GM12878 (cell line): ENCODE results near the gene NFKBIE. TPM values are rescaled to one million over a fixed set of nuclear protein-coding genes. Genes with fewer than 3 reads are reported as not detected.

Experiments used
- ATAC-seq: fragments of 200-7000 bp; cut with Tn5 transposase; 3 replicates; pipeline ENCODE4 v1.9.1; 2020; ENCODE audit warnings: mild to moderate bottlenecking, moderate library complexity
- BruUV-seq: library from RNA; stranded (reverse); fragments of 400-500 nt; replicated peaks from 2 replicates; lab custom pipeline; 2021; lab: Mats Ljungman, UMichigan
- CTCF ChIA-PET: fragments of 300-600 bp; sonication (Branson Sonifier 250); formaldehyde crosslinking; extraction: SDS; loops from one replicate; lab custom pipeline; 2021; ENCODE audit warnings: inconsistent platforms; lab: Yijun Ruan, JAX
- POLR2A ChIA-PET: fragments of 350-600 bp; formaldehyde crosslinking; extraction: SDS; loops from one replicate; lab custom pipeline; 2021; ENCODE audit warnings: inconsistent platforms; lab: Charles Lee
- RAD21 ChIA-PET: fragments of 300-600 bp; sonication (Branson Sonifier 250); formaldehyde crosslinking; loops from one replicate; lab custom pipeline; 2023; ENCODE audit warnings: antibody characterized with exemption; ENCODE audit not compliant: unreplicated experiment; lab: Charles Lee
- SMC1A ChIA-PET: fragments of 300-600 bp; sonication (Branson Sonifier 250); formaldehyde crosslinking; loops from one replicate; lab custom pipeline; 2023; ENCODE audit not compliant: unreplicated experiment, uncharacterized antibody; lab: Charles Lee
- DNase-seq: peaks from one replicate; pipeline ENCODE4 v3.0.0-alpha.2; 2011; ENCODE audit warnings: low read depth, low spot score
- FAIRE-seq: peaks from 3 replicates; lab custom pipeline; 2011; peaks lifted over from hg19 to GRCh38; lab: Jason Lieb, UNC
- H2AFZ ChIP-seq: 2 replicates; pipeline ENCODE4 v1.6.0; 2011; ENCODE audit warnings: low read depth, low read length, control low read depth; ENCODE audit not compliant: control insufficient read depth
- H3K27ac ChIP-seq: 2 replicates; pipeline ENCODE4 v1.5.1; 2011; ENCODE audit warnings: control low read depth; ENCODE audit not compliant: control insufficient read depth, insufficient read depth
- H3K27me3 ChIP-seq, 2 experiments: replicated peaks in 1 of 2; 2 replicates each; pipeline versions ENCODE4 v1.6.0 to v1.6.1; 2011; ENCODE audit warnings: low read length in 1 of 2; ENCODE audit not compliant: control insufficient read depth in 2 of 2, insufficient read depth in 2 of 2
- H3K36me3 ChIP-seq, 2 experiments: 2 replicates each; pipeline ENCODE4 v1.5.1; 2011; ENCODE audit warnings: low read length in 1 of 2; ENCODE audit not compliant: control insufficient read depth in 2 of 2, insufficient read depth in 2 of 2
- H3K4me1 ChIP-seq: 2 replicates; pipeline ENCODE4 v1.6.1; 2011; ENCODE audit warnings: mild to moderate bottlenecking, low read length, moderate library complexity, mixed read lengths; ENCODE audit not compliant: control insufficient read depth, insufficient read depth
- H3K4me2 ChIP-seq: 2 replicates; pipeline ENCODE4 v1.6.0; 2011; ENCODE audit warnings: control low read depth; ENCODE audit not compliant: control insufficient read depth, insufficient read depth
- H3K4me3 ChIP-seq: fragments of 200-600 bp; sonication (generic); 2 replicates; pipeline ENCODE4 v1.5.1; 2016
- H3K79me2 ChIP-seq: 2 replicates; pipeline ENCODE4 v1.6.0; 2011; ENCODE audit warnings: low read length; ENCODE audit not compliant: control insufficient read depth, insufficient read depth
- H3K9ac ChIP-seq: 2 replicates; pipeline ENCODE4 v1.8.0; 2011; ENCODE audit warnings: low read length, control low read depth, mixed read lengths; ENCODE audit not compliant: control insufficient read depth, insufficient read depth
- H3K9me3 ChIP-seq: replicated peaks from 3 replicates; pipeline ENCODE4 v1.5.1; 2011; ENCODE audit warnings: mild to moderate bottlenecking, low read length; ENCODE audit not compliant: control insufficient read depth, insufficient read depth
- H4K20me1 ChIP-seq: 2 replicates; pipeline ENCODE4 v1.6.0; 2011; ENCODE audit not compliant: control insufficient read depth, insufficient read depth
- BHLHE40 ChIP-seq, 2 experiments: fragments of 450-650 bp in 1 of 2; IDR thresholded peaks; 2 replicates each; pipeline ENCODE4 v1.6.1; 2011 to 2017; ENCODE audit warnings: low read depth in 2 of 2, borderline replicate concordance in 1 of 2, improper control_type of control experiment in 1 of 2, low read length in 1 of 2, mild to moderate bottlenecking in 1 of 2
- CBX3 ChIP-seq: fragments of 200-600 bp; sonication (generic); IDR thresholded peaks from 2 replicates; pipeline ENCODE4 v1.6.1; 2016; ENCODE audit warnings: low read depth, borderline replicate concordance
- MEF2A ChIP-seq: IDR thresholded peaks from 2 replicates; pipeline ENCODE4 v1.6.1; 2011; ENCODE audit warnings: low read depth, mild to moderate bottlenecking, low read length, moderate library complexity; ENCODE audit not compliant: insufficient read depth
- PAX5 ChIP-seq: IDR thresholded peaks from 2 replicates; pipeline ENCODE4 v1.6.1; 2011; ENCODE audit warnings: low read depth, low read length, borderline replicate concordance
- SP1 ChIP-seq: IDR thresholded peaks from one replicate; pipeline ENCODE4 v1.6.1; 2011; ENCODE audit warnings: low read depth, low read length
- SUPT20H ChIP-seq: IDR thresholded peaks from 2 replicates; pipeline ENCODE4 v1.6.1; 2011; ENCODE audit warnings: low read depth, mild to moderate bottlenecking, low read length, moderate library complexity, borderline replicate concordance; ENCODE audit not compliant: control insufficient read depth
- WGBS: methylation state at CpG from one replicate; pipeline ENCODE4 v1.1.6; 2016; ENCODE audit warnings: low lambda C conversion rate; ENCODE audit not compliant: insufficient replicate concordance, insufficient coverage; ENCODE audit errors: missing lambda C conversion rate; 5-methylcytosine and 5-hydroxymethylcytosine counted together
- in situ Hi-C: fragments of 300-500 bp; cut with MboI; formaldehyde crosslinking; loops from 9 replicates; pipeline ENCODE4 v1.14.3; 2018; ENCODE audit warnings: mixed read lengths
- intact Hi-C: fragments of 100-400 bp; cut with micrococcal nuclease; formaldehyde crosslinking; loops from one replicate; pipeline ENCODE4 v1.14.2; 2022; ENCODE audit not compliant: unreplicated experiment
- polyA plus RNA-seq, 11 experiments: library from polyadenylated mRNA; depleted of rRNA in 4 of 11; unstranded in 6 of 11; stranded (reverse) in 5 of 11; fragments of >200 nt; fragmentation: Nextera tagmentation in 4 of 11; fragmentation: Illumina TruSeq in 1 of 11; extraction: Ambion mirVana in 4 of 11; extraction: Trizol in 1 of 11; gene quantifications; 1 replicate in 1 of 11; 2 replicates in 10 of 11; pipeline versions ENCODE4 v1.2.1 to v1.2.3, GENCODE V29; 2011 to 2016; ENCODE audit warnings: inconsistent platforms in 2 of 11, missing spikeins in 2 of 11, low read depth in 1 of 11
- total RNA-seq, 4 experiments: library from RNA; depleted of rRNA in 3 of 4; stranded (reverse); fragments of >200 nt in 3 of 4; fragmentation: Illumina TruSeq in 1 of 4; extraction: Trizol in 1 of 4; gene quantifications; 2 replicates each; pipeline versions ENCODE4 v1.2.1 to v1.2.3, GENCODE V29; 2013 to 2021
- TF ChIP-seq, protein P1 (sequence below): fragments of 150-350 bp; IDR thresholded peaks from 2 replicates; pipeline ENCODE4 v1.6.1; 2014; ENCODE audit warnings: mild to moderate bottlenecking, low read depth, low read length
- TF ChIP-seq, protein P2 (sequence below): fragments of 450-650 bp; IDR thresholded peaks from 2 replicates; pipeline ENCODE4 v1.6.1; 2017; ENCODE audit warnings: antibody characterized with exemption, mild to moderate bottlenecking, moderate library complexity
- TF ChIP-seq, protein P3 (sequence below): fragments of 450-650 bp; formaldehyde crosslinking; IDR thresholded peaks from 2 replicates; pipeline ENCODE4 v1.4.0; 2022; ENCODE audit warnings: mild to moderate bottlenecking, moderate library complexity
- TF ChIP-seq, protein P4 (sequence below): fragments of 450-650 bp; formaldehyde crosslinking; IDR thresholded peaks from 2 replicates; pipeline ENCODE4 v1.4.0; 2020; ENCODE audit warnings: mild to moderate bottlenecking, moderate library complexity

The NFKBIE gene
- total and polyA plus RNA-seq, 10 of the 15 experiments (the other 5 are each of a cell fraction or from before 2014, with no cell fraction given), result 10.4 to 106 (median 38.8) TPM

DNA sequence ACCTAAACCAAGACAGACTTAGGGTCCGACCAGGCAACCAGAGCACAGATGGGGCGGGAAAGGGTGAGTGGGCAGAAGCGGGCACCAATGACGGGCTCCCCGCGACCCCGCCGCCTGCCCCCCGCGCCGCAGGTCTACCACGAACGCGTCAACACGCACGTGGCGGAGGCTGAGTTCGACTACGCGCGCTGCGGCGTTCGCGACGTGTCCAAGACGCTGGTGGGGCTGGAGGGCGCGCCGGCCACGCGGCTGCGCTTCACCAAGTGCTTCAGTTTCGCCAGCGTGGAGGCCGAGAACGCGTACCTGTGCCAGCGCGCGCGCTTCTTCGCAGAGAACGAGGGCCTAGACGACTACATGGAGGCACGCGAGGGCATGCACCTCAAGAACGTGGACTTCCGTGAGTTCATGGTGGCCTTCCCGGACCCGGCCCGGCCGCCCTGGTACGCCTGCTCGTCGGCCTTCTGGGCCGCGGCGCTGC lies 10.0 kb upstream of the NFKBIE start:
- H3K4me3 ChIP-seq, result no peak overlapping the region

More for the DNA sequence above, 10.0 kb upstream of the NFKBIE start:
- 83% methylated on average over 32 of the region's 59 CpGs for WGBS
- in situ Hi-C loops, result no loop called here
- no peak for DNase-seq
- no peaks in the 10 kb centered on the region; a peak in 1 of 4 replicates for H3K36me3 ChIP-seq
- no peaks in the 10 kb centered on the region for H4K20me1 ChIP-seq
- no peaks in the 10 kb centered on the region for H3K4me1 ChIP-seq
- CTCF ChIA-PET, result interaction anchor here (0.6 to 0.8 kb wide), 2 partner anchors 102 to 194 kb away, joined by 3 read pairs; no protein-coding TSS in a partner anchor
- ATAC-seq, result no peak
- no TSS peak for BruUV-seq
- H3K9ac ChIP-seq, result no peak overlapping the region
- intact Hi-C loops, result no loop called here
- H3K9me3 ChIP-seq, result no peaks in the 10 kb centered on the region
- POLR2A ChIA-PET, result no interaction called here
- H3K79me2 ChIP-seq, result no peaks in the 10 kb centered on the region
- H2AFZ ChIP-seq, result no peak overlapping the region
- peaks cover 2 to 15% of the 10 kb centered on the region in 2 experiments; a peak in 3 of 4 replicates for H3K27me3 ChIP-seq
- SMC1A ChIA-PET, result no interaction called here
- no peak overlapping the region for H3K4me2 ChIP-seq
- no peak for FAIRE-seq
- TF ChIP-seq, protein P1, sequence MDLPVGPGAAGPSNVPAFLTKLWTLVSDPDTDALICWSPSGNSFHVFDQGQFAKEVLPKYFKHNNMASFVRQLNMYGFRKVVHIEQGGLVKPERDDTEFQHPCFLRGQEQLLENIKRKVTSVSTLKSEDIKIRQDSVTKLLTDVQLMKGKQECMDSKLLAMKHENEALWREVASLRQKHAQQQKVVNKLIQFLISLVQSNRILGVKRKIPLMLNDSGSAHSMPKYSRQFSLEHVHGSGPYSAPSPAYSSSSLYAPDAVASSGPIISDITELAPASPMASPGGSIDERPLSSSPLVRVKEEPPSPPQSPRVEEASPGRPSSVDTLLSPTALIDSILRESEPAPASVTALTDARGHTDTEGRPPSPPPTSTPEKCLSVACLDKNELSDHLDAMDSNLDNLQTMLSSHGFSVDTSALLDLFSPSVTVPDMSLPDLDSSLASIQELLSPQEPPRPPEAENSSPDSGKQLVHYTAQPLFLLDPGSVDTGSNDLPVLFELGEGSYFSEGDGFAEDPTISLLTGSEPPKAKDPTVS, result no peak
- TF ChIP-seq PAX5 (no peak), SUPT20H (no peak), SP1 (no peak), BHLHE40 (IDR thresholded peaks at IDR 0.05; ENCODE audit: borderline replicate concordance in 1 of 2, low read depth in 2 of 2, low read length in 1 of 2) (no peak), MEF2A (no peak), CBX3 (no peak)
- TF ChIP-seq, protein P2, sequence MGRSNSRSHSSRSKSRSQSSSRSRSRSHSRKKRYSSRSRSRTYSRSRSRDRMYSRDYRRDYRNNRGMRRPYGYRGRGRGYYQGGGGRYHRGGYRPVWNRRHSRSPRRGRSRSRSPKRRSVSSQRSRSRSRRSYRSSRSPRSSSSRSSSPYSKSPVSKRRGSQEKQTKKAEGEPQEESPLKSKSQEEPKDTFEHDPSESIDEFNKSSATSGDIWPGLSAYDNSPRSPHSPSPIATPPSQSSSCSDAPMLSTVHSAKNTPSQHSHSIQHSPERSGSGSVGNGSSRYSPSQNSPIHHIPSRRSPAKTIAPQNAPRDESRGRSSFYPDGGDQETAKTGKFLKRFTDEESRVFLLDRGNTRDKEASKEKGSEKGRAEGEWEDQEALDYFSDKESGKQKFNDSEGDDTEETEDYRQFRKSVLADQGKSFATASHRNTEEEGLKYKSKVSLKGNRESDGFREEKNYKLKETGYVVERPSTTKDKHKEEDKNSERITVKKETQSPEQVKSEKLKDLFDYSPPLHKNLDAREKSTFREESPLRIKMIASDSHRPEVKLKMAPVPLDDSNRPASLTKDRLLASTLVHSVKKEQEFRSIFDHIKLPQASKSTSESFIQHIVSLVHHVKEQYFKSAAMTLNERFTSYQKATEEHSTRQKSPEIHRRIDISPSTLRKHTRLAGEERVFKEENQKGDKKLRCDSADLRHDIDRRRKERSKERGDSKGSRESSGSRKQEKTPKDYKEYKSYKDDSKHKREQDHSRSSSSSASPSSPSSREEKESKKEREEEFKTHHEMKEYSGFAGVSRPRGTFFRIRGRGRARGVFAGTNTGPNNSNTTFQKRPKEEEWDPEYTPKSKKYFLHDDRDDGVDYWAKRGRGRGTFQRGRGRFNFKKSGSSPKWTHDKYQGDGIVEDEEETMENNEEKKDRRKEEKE, result no peak
- TF ChIP-seq, protein P3, sequence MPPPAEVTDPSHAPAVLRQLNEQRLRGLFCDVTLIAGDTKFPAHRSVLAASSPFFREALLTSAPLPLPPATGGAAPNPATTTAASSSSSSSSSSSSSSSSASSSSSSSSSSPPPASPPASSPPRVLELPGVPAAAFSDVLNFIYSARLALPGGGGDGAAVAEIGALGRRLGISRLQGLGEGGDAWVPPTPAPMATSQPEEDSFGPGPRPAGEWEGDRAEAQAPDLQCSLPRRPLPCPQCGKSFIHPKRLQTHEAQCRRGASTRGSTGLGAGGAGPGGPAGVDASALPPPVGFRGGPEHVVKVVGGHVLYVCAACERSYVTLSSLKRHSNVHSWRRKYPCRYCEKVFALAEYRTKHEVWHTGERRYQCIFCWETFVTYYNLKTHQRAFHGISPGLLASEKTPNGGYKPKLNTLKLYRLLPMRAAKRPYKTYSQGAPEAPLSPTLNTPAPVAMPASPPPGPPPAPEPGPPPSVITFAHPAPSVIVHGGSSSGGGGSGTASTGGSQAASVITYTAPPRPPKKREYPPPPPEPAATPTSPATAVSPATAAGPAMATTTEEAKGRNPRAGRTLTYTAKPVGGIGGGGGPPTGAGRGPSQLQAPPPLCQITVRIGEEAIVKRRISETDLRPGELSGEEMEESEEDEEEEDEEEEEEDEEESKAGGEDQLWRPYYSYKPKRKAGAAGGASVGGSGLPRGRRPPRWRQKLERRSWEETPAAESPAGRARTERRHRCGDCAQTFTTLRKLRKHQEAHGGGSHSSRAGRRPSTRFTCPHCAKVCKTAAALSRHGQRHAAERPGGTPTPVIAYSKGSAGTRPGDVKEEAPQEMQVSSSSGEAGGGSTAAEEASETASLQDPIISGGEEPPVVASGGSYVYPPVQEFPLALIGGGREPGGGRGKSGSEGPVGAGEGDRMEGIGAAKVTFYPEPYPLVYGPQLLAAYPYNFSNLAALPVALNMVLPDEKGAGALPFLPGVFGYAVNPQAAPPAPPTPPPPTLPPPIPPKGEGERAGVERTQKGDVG (CRISPR knock-in tag), result no peak
- TF ChIP-seq, protein P4, sequence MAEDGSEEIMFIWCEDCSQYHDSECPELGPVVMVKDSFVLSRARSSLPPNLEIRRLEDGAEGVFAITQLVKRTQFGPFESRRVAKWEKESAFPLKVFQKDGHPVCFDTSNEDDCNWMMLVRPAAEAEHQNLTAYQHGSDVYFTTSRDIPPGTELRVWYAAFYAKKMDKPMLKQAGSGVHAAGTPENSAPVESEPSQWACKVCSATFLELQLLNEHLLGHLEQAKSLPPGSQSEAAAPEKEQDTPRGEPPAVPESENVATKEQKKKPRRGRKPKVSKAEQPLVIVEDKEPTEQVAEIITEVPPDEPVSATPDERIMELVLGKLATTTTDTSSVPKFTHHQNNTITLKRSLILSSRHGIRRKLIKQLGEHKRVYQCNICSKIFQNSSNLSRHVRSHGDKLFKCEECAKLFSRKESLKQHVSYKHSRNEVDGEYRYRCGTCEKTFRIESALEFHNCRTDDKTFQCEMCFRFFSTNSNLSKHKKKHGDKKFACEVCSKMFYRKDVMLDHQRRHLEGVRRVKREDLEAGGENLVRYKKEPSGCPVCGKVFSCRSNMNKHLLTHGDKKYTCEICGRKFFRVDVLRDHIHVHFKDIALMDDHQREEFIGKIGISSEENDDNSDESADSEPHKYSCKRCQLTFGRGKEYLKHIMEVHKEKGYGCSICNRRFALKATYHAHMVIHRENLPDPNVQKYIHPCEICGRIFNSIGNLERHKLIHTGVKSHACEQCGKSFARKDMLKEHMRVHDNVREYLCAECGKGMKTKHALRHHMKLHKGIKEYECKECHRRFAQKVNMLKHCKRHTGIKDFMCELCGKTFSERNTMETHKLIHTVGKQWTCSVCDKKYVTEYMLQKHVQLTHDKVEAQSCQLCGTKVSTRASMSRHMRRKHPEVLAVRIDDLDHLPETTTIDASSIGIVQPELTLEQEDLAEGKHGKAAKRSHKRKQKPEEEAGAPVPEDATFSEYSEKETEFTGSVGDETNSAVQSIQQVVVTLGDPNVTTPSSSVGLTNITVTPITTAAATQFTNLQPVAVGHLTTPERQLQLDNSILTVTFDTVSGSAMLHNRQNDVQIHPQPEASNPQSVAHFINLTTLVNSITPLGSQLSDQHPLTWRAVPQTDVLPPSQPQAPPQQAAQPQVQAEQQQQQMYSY (CRISPR knock-in tag), result no peak
- H3K27ac ChIP-seq, result no peak overlapping the region
- RAD21 ChIA-PET, result no interaction called here
